Measurements from ENCODE around the gene SQSTM1.

The SQSTM1 gene

DNA sequence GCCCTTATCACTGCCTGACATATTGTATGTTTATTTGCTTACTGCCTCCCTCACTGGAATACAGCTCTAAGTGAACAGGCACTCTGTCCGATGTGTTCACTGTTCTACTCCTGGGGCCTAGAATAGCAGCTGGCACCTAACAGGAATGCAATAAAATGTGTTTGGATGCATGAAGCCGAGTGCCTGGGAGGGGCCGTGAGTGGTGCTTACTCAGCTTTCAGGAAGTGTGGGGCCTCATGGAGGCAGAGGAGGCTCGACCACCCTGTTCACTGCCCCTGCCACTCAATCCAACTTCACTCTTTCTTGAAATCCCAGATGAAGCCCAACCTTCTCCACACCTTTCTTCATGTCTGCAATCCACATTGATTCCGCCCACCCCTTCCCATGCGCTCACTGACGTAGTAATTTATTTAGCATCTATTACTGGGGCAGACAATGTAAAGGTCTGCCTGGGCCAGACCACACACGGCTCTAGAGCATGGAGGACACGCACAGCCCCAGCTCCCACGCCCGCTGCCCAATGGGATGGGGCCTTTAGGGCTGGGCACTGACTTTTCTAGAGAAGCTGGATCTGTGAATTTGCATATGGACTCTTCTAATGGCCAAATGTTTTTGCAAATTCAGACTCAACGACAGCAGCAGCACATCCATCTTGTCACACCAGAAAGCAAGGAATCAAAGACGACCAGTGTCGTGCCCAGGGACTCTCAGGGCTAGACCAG, 65.6 kb downstream of the SQSTM1 start:
- peaks cover 52% of the 10 kb centered on the region for H3K36me3 ChIP-seq (ENCODE audit: control insufficient read depth, insufficient read depth, low read length)
- no peak overlapping the region for H3K4me3 ChIP-seq (replicated peaks; ENCODE audit: low read depth, low read length)
- no peaks in the 10 kb centered on the region for H3K27me3 ChIP-seq (replicated peaks; ENCODE audit: control insufficient read depth, insufficient read depth, low read length)
- no peak for DNase-seq (ENCODE audit: extremely low read depth, insufficient read length)
- TF ChIP-seq, protein P1, sequence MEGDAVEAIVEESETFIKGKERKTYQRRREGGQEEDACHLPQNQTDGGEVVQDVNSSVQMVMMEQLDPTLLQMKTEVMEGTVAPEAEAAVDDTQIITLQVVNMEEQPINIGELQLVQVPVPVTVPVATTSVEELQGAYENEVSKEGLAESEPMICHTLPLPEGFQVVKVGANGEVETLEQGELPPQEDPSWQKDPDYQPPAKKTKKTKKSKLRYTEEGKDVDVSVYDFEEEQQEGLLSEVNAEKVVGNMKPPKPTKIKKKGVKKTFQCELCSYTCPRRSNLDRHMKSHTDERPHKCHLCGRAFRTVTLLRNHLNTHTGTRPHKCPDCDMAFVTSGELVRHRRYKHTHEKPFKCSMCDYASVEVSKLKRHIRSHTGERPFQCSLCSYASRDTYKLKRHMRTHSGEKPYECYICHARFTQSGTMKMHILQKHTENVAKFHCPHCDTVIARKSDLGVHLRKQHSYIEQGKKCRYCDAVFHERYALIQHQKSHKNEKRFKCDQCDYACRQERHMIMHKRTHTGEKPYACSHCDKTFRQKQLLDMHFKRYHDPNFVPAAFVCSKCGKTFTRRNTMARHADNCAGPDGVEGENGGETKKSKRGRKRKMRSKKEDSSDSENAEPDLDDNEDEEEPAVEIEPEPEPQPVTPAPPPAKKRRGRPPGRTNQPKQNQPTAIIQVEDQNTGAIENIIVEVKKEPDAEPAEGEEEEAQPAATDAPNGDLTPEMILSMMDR (IDR thresholded peaks at IDR 0.05; ENCODE audit: insufficient read depth, low read length, poor library complexity, severe bottlenecking): no peak

DNA sequence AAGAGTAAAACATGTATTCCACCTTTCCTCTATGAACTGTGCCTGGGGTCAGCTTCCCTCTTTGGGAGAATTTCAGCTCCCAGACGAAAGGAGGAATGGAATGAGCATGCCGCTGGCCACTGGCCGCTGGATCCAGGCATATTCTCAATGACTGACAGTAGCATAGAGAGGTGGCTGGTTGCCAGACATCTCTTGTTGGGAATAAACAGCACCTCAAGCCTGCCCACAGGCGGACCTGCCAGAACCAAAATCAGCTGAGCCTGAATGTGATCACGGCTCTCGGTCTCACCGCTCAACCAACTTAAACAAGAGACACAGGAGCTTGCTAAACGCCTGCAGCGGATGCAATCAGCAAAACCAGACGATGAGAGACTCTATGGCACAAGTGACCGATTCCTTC, 66.4 kb downstream of the SQSTM1 start:
- no peak for DNase-seq (ENCODE audit: extremely low read depth, insufficient read length)
- peaks cover 58% of the 10 kb centered on the region for H3K36me3 ChIP-seq (ENCODE audit: control insufficient read depth, insufficient read depth, low read length)
- no peaks in the 10 kb centered on the region for H3K27me3 ChIP-seq (replicated peaks; ENCODE audit: control insufficient read depth, insufficient read depth, low read length)
- no peak overlapping the region for H3K4me3 ChIP-seq (replicated peaks; ENCODE audit: low read depth, low read length)
- TF ChIP-seq, protein P1 (IDR thresholded peaks at IDR 0.05; ENCODE audit: insufficient read depth, low read length, poor library complexity, severe bottlenecking): no peak
